HEK293T (cell line): Measurements from ENCODE around the gene HOXA11.
A peak's percentile ranks its signal among the peaks of the same experiment; 100 is the strongest.

Experiments
- CTCF ChIA-PET: fragments of 350-600 bp; formaldehyde crosslinking; extraction: SDS; loops from one replicate; lab custom pipeline; 2021; ENCODE audit warnings: antibody characterized with exemption, inconsistent platforms; lab: Yijun Ruan, JAX
- POLR2A ChIA-PET: fragments of 350-600 bp; formaldehyde crosslinking; extraction: SDS; loops from one replicate; lab custom pipeline; 2020; ENCODE audit warnings: antibody characterized with exemption, inconsistent platforms; lab: Yijun Ruan, JAX
- DNase-seq: peaks from one replicate; pipeline ENCODE4 v3.0.0; 2012; ENCODE audit warnings: mixed read lengths; ENCODE audit errors: extremely low spot score
- ARNT ChIP-seq: fragments of 450-650 bp; IDR thresholded peaks from 2 replicates; pipeline ENCODE4 v1.6.1; 2017; ENCODE audit warnings: mild to moderate bottlenecking
- BHLHE40 ChIP-seq: fragments of 450-650 bp; IDR thresholded peaks from 2 replicates; pipeline ENCODE4 v1.6.1; 2016; ENCODE audit warnings: mild to moderate bottlenecking, moderate library complexity, borderline replicate concordance
- CTBP1 ChIP-seq: fragments of 450-650 bp; IDR thresholded peaks from 2 replicates; pipeline ENCODE4 v1.6.1; 2016; ENCODE audit warnings: borderline replicate concordance
- ELF4 ChIP-seq: fragments of 450-650 bp; IDR thresholded peaks from 2 replicates; pipeline ENCODE4 v1.6.1; 2017; ENCODE audit warnings: antibody characterized with exemption
- FOXA1 ChIP-seq: fragments of 450-650 bp; IDR thresholded peaks from 2 replicates; pipeline ENCODE4 v1.6.1; 2016; ENCODE audit warnings: mild to moderate bottlenecking
- FOXK2 ChIP-seq: fragments of 450-650 bp; IDR thresholded peaks from 2 replicates; pipeline ENCODE4 v1.6.1; 2016; ENCODE audit warnings: mild to moderate bottlenecking
- FOXM1 ChIP-seq: fragments of 450-650 bp; IDR thresholded peaks from 2 replicates; pipeline ENCODE4 v1.6.1; 2017; ENCODE audit warnings: mild to moderate bottlenecking, borderline replicate concordance
- HDGF ChIP-seq: fragments of 450-650 bp; IDR thresholded peaks from 2 replicates; pipeline ENCODE4 v1.6.1; 2017; ENCODE audit warnings: antibody characterized with exemption, borderline replicate concordance
- L3MBTL2 ChIP-seq: fragments of 450-650 bp; conservative IDR thresholded peaks from 2 replicates; pipeline ENCODE4 v1.6.1; 2016; ENCODE audit warnings: mild to moderate bottlenecking
- LEF1 ChIP-seq: fragments of 450-650 bp; IDR thresholded peaks from 2 replicates; pipeline ENCODE4 v1.6.1; 2017; ENCODE audit warnings: mild to moderate bottlenecking, borderline replicate concordance
- NFRKB ChIP-seq: fragments of 450-650 bp; IDR thresholded peaks from 2 replicates; pipeline ENCODE4 v1.6.1; 2016; ENCODE audit warnings: mild to moderate bottlenecking, moderate library complexity
- SP1 ChIP-seq: fragments of 450-650 bp; IDR thresholded peaks from 2 replicates; pipeline ENCODE4 v1.6.1; 2017
- SUZ12 ChIP-seq: fragments of 450-650 bp; IDR thresholded peaks from 2 replicates; pipeline ENCODE4 v1.6.1; 2016; ENCODE audit warnings: mild to moderate bottlenecking
- TARDBP ChIP-seq: fragments of 450-650 bp; IDR thresholded peaks from 2 replicates; pipeline ENCODE4 v1.6.1; 2016
- ZNF384 ChIP-seq: fragments of 450-650 bp; IDR thresholded peaks from 2 replicates; pipeline ENCODE4 v1.6.1; 2016
- TF ChIP-seq, protein P1 (sequence below): fragments of 450-650 bp; IDR thresholded peaks from 2 replicates; pipeline ENCODE4 v1.6.1; 2016

The HOXA11 gene

GRCh38 chr7:27155816-27156507 is 29.1 kb downstream of the HOXA11 start:
- POLR2A ChIA-PET: interaction anchor here (0.7 to 17.5 kb wide), 20 partner anchors 8 to 958 kb away, joined by 3 to 367 read pairs (median 4); partner anchors contain the start of genes HOXA1, HOXA10, HOXA11 and HOXA5
- CTCF ChIA-PET: interaction anchor here (1.0 kb wide), 1 partner anchor 13 kb away, joined by 4 read pairs; no protein-coding TSS in a partner anchor
- no peak for DNase-seq
- TF ChIP-seq ARNT (no peak), ZNF384 (no peak), SUZ12 (no peak), FOXA1 (no peak), NFRKB (no peak), HDGF (no peak), L3MBTL2 (peak; percentile 51), FOXK2 (no peak), FOXM1 (no peak), SP1 (no peak), BHLHE40 (no peak)
- TF ChIP-seq, protein P1, sequence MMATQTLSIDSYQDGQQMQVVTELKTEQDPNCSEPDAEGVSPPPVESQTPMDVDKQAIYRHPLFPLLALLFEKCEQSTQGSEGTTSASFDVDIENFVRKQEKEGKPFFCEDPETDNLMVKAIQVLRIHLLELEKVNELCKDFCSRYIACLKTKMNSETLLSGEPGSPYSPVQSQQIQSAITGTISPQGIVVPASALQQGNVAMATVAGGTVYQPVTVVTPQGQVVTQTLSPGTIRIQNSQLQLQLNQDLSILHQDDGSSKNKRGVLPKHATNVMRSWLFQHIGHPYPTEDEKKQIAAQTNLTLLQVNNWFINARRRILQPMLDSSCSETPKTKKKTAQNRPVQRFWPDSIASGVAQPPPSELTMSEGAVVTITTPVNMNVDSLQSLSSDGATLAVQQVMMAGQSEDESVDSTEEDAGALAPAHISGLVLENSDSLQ: peak; percentile 10; the same call in 1 of the 2 replicates

DNA sequence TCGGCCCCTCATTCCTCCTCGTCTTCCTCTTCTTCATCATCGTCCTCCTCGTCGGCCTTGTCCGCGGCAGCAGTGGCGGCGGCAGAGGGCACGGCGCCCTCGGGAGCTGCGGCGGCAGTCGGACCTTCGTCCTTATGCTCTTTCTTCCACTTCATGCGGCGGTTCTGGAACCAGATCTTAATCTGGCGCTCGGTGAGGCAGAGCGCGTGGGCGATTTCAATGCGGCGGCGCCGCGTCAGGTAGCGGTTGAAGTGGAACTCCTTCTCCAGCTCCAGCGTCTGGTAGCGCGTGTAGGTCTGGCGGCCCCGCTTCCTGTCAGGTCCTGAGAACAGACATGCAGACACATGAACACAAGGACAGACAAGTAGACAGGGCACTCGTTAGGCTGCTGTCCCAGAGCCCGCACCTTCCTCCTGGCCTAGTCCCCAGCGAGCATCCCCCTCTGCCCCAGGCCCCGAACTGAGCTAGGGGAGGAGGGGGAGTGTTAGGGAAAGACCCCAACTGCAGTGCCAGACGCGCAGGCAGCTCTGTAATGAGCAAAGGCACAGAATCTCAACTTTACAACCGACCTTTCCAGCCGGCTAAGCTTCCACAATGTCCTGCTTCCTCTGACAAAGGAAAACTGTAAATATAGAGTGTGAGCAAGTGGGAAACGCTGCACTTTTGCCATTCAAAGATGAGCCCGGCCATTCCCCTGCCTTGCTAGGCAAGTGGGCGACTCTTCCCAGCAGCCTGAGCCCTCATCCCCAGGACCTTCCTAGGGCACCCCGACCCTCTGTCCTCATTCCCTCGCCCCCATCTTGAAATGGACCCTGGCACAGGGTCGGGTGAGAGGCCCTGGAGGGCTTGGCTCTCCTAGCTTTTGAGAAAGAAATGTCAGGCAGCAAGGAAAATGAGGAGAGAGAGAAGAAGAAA is 29.9 kb downstream of the HOXA11 start:
- POLR2A ChIA-PET: interaction anchor here (0.7 to 17.5 kb wide), 5 partner anchors 11 to 472 kb away, joined by 3 to 367 read pairs (median 6); partner anchors contain the start of genes HOXA10, HOXA11 and HOXA5
- CTCF ChIA-PET: no interaction called here
- DNase-seq: no peak
- TF ChIP-seq LEF1 (no peak), FOXK2 (no peak), ELF4 (no peak), CTBP1 (no peak)

DNA sequence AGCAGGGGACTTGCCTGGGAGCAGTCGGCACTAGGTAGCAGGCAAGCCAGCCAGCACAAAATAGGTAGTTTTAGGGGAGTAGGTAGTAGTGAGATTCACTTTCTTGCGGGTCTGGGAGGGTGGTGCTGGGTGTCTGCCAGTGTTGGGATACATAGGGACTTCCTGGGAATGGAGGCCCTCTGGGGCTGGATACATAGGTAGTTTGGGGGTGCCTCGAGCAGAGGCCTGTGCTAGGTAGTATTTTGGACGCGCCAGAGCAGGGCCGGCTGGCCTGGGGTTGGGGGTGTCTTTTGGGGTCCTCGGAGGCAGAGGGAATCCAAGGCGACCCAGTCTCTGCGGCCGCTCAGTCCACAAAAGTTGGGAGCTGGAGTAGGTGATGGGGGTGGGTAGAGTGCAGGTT is 30.7 kb downstream of the HOXA11 start:
- no peak for TF ChIP-seq ELF4
- CTCF ChIA-PET: interaction anchor here (2.6 kb wide), 1 partner anchor 11 kb away, joined by 10 read pairs; the partner anchor contains the start of gene HOXA5
- POLR2A ChIA-PET: interaction anchor here (1.2 to 17.5 kb wide), 3 partner anchors 10 to 28 kb away, joined by 5 to 367 read pairs (median 11); partner anchors contain the start of genes HOXA10 and HOXA5
- DNase-seq: no peak

DNA sequence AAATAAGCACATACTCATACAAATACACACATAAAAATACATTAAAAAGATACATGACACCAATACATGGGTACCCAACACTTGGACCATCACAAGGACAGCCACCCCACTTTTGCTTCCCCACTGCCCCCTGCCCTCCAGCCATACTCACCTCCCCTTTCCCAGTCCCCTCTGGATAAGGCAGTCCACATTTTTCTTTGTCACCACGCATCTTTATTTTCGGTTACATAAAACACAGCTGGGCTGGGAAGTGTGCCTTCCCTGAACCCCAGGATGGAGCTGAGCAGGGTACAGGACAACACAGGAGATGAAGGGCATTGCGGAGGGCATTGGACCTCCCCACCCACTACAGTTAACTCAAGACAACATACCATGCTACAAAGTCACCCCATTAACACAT is 31.5 kb downstream of the HOXA11 start:
- CTCF ChIA-PET: interaction anchor here (0.9 to 2.6 kb wide), 2 partner anchors 10 to 300 kb away, joined by 3 to 10 read pairs; partner anchors contain the start of gene HOXA5
- DNase-seq: no peak
- no peak for TF ChIP-seq LEF1
- POLR2A ChIA-PET: interaction anchor here (1.4 to 17.5 kb wide), 5 partner anchors 10 to 29 kb away, joined by 9 to 367 read pairs (median 14); partner anchors contain the start of genes HOXA10, HOXA5 and HOXA9

DNA sequence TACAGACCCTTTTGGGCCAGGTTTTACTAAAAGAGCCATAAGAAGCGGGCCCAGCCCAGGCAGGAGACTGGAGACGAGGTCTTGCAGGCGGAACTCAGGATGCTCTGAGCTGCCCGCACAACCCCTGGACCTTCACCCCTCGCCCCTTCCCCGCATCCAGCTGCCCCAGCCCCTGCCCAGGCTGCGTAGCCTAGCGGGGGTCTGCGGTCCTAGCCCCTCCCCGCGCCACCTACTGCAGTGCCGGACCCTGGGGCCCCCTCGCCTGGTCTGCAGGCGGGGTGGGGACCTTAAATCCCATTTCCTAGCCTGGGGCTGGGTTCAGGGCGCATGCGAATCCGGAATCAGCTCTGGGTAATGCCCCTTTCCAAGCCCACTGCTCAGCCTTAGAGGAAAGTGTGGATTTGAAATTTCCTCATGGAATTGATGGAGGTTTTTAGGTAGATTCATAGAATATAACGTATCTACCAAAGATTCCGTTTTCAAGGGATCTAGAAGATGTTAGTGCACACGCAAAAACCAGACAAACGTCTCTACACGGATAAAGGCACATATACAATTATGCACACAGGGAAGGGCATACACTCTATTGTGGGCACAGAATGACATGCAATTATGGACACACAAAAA is 32.1 kb downstream of the HOXA11 start:
- ChIA-PET CTCF (interaction anchor here (0.6 to 2.6 kb wide), 6 partner anchors 9 to 1314 kb away, joined by 3 to 10 read pairs (median 3); partner anchors contain the start of gene HOXA5), POLR2A (interaction anchor here (0.7 to 17.5 kb wide), 19 partner anchors 9 to 957 kb away, joined by 3 to 367 read pairs (median 7); partner anchors contain the start of genes CBX3, HOXA10, HOXA11 and HOXA5)
- TF ChIP-seq HDGF (no peak), SUZ12 (no peak), ELF4 (no peak)
- no peak for DNase-seq

GRCh38 chr7:27151931-27152815 is 32.9 kb downstream of the HOXA11 start, which contains the start of gene HOXA3:
Gene HOXA3 (minus strand): TSS chr7:27152583. CDS start chr7:27110640, 41,943 bp downstream.
- ChIA-PET CTCF (interaction anchor here (0.6 to 2.6 kb wide), 6 partner anchors 8 to 1313 kb away, joined by 3 to 10 read pairs (median 4); partner anchors contain the start of gene HOXA5), POLR2A (interaction anchor here (0.7 to 17.5 kb wide), 23 partner anchors 9 to 956 kb away, joined by 3 to 367 read pairs (median 7); partner anchors contain the start of genes CBX3, HOXA1, HOXA10 and HOXA11)
- TF ChIP-seq L3MBTL2 (no peak), LEF1 (no peak), ZNF384 (no peak), SP1 (no peak), FOXK2 (no peak), CTBP1 (peak; percentile 70; the same call in 1 of the 2 replicates), BHLHE40 (no peak), TARDBP (no peak), FOXA1 (no peak), SUZ12 (no peak), HDGF (no peak), FOXM1 (no peak), ELF4 (peak; percentile 94), ARNT (no peak), NFRKB (no peak)
- TF ChIP-seq, protein P1: peak; percentile 94
- peak; percentile 62 for DNase-seq
